Measurements from ENCODE around the gene ADAMTSL4.

DNA sequence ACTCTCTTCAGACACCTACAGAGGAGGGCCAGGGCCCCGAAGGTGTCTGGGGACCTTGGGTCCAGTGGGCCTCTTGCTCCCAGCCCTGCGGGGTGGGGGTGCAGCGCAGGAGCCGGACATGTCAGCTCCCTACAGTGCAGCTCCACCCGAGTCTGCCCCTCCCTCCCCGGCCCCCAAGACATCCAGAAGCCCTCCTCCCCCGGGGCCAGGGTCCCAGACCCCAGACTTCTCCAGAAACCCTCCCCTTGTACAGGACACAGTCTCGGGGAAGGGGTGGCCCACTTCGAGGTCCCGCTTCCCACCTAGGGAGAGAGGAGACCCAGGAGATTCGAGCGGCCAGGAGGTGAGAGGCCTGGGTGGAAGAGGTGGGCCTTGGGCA, 3.7 kb downstream of the ADAMTSL4 start:
- TF ChIP-seq, protein P1, sequence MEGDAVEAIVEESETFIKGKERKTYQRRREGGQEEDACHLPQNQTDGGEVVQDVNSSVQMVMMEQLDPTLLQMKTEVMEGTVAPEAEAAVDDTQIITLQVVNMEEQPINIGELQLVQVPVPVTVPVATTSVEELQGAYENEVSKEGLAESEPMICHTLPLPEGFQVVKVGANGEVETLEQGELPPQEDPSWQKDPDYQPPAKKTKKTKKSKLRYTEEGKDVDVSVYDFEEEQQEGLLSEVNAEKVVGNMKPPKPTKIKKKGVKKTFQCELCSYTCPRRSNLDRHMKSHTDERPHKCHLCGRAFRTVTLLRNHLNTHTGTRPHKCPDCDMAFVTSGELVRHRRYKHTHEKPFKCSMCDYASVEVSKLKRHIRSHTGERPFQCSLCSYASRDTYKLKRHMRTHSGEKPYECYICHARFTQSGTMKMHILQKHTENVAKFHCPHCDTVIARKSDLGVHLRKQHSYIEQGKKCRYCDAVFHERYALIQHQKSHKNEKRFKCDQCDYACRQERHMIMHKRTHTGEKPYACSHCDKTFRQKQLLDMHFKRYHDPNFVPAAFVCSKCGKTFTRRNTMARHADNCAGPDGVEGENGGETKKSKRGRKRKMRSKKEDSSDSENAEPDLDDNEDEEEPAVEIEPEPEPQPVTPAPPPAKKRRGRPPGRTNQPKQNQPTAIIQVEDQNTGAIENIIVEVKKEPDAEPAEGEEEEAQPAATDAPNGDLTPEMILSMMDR (conservative IDR thresholded peaks at IDR 0.05; ENCODE audit: low read depth, low read length): no peak
- no peak for TF ChIP-seq EZH2 (IDR thresholded peaks at IDR 0.05; ENCODE audit: borderline replicate concordance, low read depth, low read length, poor library complexity, severe bottlenecking)

Measured in A673 (cell line).